ENCODE measurements around the gene ZNF862.

Gene ZNF862

DNA sequence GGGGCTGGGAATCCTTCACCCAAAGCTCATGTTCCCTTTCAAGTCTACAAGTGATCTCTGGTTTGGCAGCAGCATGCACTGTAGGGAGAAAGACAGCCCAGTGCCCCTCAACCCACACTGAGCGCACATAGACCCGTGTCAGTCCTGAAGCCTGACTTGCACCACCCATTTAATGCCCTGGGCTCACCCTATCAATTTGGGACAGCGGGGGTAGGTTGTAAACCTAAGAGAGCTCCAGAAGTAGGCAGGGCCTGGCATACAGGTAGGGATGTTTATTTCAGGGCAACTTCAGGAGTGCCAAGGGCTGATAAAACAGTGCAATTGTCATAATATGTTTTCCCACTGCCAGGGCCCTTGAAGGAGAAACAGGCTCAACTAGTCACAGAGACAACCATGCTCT, 32.1 kb downstream of the ZNF862 start:
- Mint-ChIP-seq H3K36me3 (ENCODE audit: low read depth) (peaks cover 10% of the 10 kb centered on the region), H3K9me3 (no peaks in the 10 kb centered on the region), H3K27me3 (no peaks in the 10 kb centered on the region), H3K27ac (peak overlapping the region; percentile 84), H3K4me1 (ENCODE audit: low read depth) (peaks cover 90% of the 10 kb centered on the region), H3K4me3 (peak overlapping the region; percentile 67)

GRCh38 chr7:149870701-149871483, 32.7 kb downstream of the ZNF862 start:
- Mint-ChIP-seq H3K36me3 (ENCODE audit: low read depth) (peaks cover 10% of the 10 kb centered on the region), H3K4me1 (ENCODE audit: low read depth) (peaks cover 90% of the 10 kb centered on the region), H3K9me3 (no peaks in the 10 kb centered on the region), H3K4me3 (peak overlapping the region; percentile 12), H3K27ac (peak overlapping the region; percentile 76), H3K27me3 (no peaks in the 10 kb centered on the region)

DNA sequence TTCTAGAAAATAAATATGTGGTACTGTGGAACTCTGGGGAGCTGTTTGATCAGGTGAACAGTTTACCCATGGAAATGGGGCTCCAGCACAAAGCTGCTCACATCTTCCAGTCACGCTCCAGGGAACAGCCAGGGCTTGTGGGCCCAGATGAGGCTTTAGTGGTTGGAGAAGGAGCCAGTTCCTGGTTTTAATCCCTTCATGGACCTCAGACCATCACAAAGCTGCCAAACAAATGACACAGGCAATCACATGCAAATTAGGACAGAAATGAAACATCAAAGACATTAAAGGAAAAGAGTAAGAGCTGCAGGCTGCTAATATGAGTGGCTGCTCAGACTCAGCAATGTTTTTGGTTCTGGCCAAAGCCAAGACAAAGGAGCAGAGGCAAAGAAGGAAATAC, 33.4 kb downstream of the ZNF862 start:
- peaks cover 12% of the 10 kb centered on the region for H3K36me3 Mint-ChIP-seq (ENCODE audit: low read depth)
- H3K9me3 Mint-ChIP-seq: no peaks in the 10 kb centered on the region
- peak overlapping the region; percentile 90 for H3K4me3 Mint-ChIP-seq
- peaks cover 83% of the 10 kb centered on the region for H3K4me1 Mint-ChIP-seq (ENCODE audit: low read depth)
- H3K27me3 Mint-ChIP-seq: no peaks in the 10 kb centered on the region
- H3K27ac Mint-ChIP-seq: peak overlapping the region; percentile 76

GRCh38 chr7:149872419-149873073, 34.4 kb downstream of the ZNF862 start:
- H3K4me1 Mint-ChIP-seq (ENCODE audit: low read depth): peaks cover 74% of the 10 kb centered on the region
- peak overlapping the region; percentile 92 for H3K27ac Mint-ChIP-seq
- H3K4me3 Mint-ChIP-seq: peak overlapping the region; percentile 90
- no peaks in the 10 kb centered on the region for H3K9me3 Mint-ChIP-seq
- no peaks in the 10 kb centered on the region for H3K27me3 Mint-ChIP-seq
- peaks cover 17% of the 10 kb centered on the region for H3K36me3 Mint-ChIP-seq (ENCODE audit: low read depth)

DNA sequence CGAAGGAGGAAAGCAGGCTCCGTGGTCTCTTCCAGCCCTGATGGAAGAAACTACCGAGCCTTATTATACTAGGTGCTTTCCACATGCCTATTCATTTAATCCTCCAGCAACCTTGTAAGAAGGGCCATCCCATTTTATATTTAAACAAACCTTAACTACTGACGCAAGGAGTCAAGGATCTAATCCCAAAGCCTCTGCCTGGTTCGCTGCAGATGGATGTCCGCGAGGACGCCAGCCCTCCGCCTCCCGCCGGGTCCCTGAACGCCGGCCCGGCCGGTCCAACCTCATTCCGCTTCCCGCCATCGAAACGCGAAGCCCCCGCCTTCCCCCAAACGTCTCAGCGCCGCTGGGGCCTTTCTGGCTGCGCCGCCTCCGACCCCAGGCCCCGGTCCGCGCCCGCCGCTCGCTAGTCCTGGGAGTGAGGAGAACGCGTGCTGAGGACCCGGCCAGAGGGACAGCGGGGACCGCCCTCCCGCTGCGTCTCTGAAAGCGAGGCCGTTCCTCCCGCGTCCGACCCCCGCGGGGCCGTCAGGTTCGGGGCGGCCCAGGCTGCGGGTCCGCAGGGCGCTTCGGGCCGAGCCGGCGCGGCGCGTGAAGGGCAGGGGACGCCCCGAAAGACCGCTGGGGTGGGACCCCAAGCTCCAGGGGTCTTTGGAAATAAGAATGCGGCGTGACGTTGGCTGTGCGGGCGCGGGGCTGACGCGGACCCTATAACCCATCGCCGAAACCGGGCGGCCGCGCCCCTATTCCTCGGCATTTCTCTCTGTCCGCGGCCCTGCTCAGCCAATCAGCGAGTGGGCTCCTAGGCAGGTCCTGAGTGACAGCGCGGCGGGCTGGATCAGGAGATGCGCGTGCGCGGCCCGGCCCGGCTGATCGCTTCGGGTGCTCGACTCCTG, 35.1 kb downstream of the ZNF862 start, which contains the start of gene ATP6V0E2:
ATP6V0E2 (plus strand) TSS at position 896 of the 896 bp plus-strand sequence. CDS start 97 bp downstream, outside the sequence.
- peaks cover 74% of the 10 kb centered on the region for H3K4me1 Mint-ChIP-seq (ENCODE audit: low read depth)
- peaks cover 24% of the 10 kb centered on the region for H3K36me3 Mint-ChIP-seq (ENCODE audit: low read depth)
- H3K27me3 Mint-ChIP-seq: no peaks in the 10 kb centered on the region
- H3K9me3 Mint-ChIP-seq: no peaks in the 10 kb centered on the region
- peak within 1 kb of the TSS; percentile 92 for H3K27ac Mint-ChIP-seq
- peak within 1 kb of the TSS; percentile 90 for H3K4me3 Mint-ChIP-seq

- Mint-ChIP-seq H3K27ac (peak overlapping the region; percentile 75), H3K36me3 (ENCODE audit: low read depth) (peaks cover 25% of the 10 kb centered on the region), H3K27me3 (no peaks in the 10 kb centered on the region), H3K4me3 (peak overlapping the region; percentile 90), H3K4me1 (ENCODE audit: low read depth) (peaks cover 68% of the 10 kb centered on the region), H3K9me3 (no peaks in the 10 kb centered on the region)
Measured at GRCh38 chr7:149873970-149874643, 35.9 kb downstream of the ZNF862 start.

GRCh38 chr7:149874644-149875028, 36.5 kb downstream of the ZNF862 start:
- H3K4me1 Mint-ChIP-seq (ENCODE audit: low read depth): peaks cover 62% of the 10 kb centered on the region
- H3K27ac Mint-ChIP-seq: peak overlapping the region; percentile 75
- H3K9me3 Mint-ChIP-seq: no peaks in the 10 kb centered on the region
- H3K27me3 Mint-ChIP-seq: no peaks in the 10 kb centered on the region
- peak overlapping the region; percentile 90 for H3K4me3 Mint-ChIP-seq
- H3K36me3 Mint-ChIP-seq (ENCODE audit: low read depth): peaks cover 23% of the 10 kb centered on the region

GRCh38 chr7:149875396-149875795, 37.2 kb downstream of the ZNF862 start:
- no peaks in the 10 kb centered on the region for H3K9me3 Mint-ChIP-seq
- H3K36me3 Mint-ChIP-seq (ENCODE audit: low read depth): peaks cover 20% of the 10 kb centered on the region
- H3K4me1 Mint-ChIP-seq (ENCODE audit: low read depth): peaks cover 55% of the 10 kb centered on the region
- H3K27ac Mint-ChIP-seq: no peak overlapping the region
- H3K4me3 Mint-ChIP-seq: peak overlapping the region; percentile 90
- H3K27me3 Mint-ChIP-seq: no peaks in the 10 kb centered on the region

- H3K4me3 Mint-ChIP-seq: no peak overlapping the region
- peaks cover 29% of the 10 kb centered on the region for H3K4me1 Mint-ChIP-seq (ENCODE audit: low read depth)
- no peaks in the 10 kb centered on the region for H3K9me3 Mint-ChIP-seq
- H3K36me3 Mint-ChIP-seq (ENCODE audit: low read depth): peaks cover 16% of the 10 kb centered on the region
- H3K27me3 Mint-ChIP-seq: no peaks in the 10 kb centered on the region
- no peak overlapping the region for H3K27ac Mint-ChIP-seq
Measured at GRCh38 chr7:149877890-149878522, 39.8 kb downstream of the ZNF862 start.

GRCh38 chr7:149878523-149878921, 40.3 kb downstream of the ZNF862 start:
- H3K4me1 Mint-ChIP-seq (ENCODE audit: low read depth): peaks cover 32% of the 10 kb centered on the region
- no peak overlapping the region for H3K4me3 Mint-ChIP-seq
- H3K9me3 Mint-ChIP-seq: no peaks in the 10 kb centered on the region
- H3K36me3 Mint-ChIP-seq (ENCODE audit: low read depth): peaks cover 16% of the 10 kb centered on the region
- no peaks in the 10 kb centered on the region for H3K27me3 Mint-ChIP-seq
- H3K27ac Mint-ChIP-seq: no peak overlapping the region

DNA sequence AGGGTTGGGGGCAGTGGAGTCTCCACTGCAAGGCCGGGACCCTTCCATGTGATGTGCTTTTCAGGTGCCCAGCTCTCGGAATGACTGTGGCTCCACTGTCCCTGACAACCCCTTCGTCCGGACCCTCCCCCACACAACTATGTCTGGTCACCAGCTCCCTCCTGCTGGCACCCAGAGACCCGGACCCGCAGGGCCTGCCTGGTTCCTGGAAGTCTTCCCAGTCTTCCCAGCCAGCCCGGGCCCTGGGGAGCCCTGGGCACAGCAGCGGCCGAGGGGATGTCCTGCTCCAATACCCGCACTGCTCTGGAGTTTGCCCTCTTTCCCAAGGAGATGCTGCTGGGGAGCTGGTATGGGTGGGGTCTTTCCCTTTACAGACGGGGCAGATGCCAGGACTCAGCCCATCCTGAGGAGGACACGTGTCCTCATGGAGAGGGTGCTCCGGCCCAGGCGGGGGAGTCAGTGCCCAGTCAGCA, 41.1 kb downstream of the ZNF862 start:
- no peak overlapping the region for H3K4me3 Mint-ChIP-seq
- H3K4me1 Mint-ChIP-seq (ENCODE audit: low read depth): peaks cover 30% of the 10 kb centered on the region
- H3K9me3 Mint-ChIP-seq: no peaks in the 10 kb centered on the region
- no peaks in the 10 kb centered on the region for H3K27me3 Mint-ChIP-seq
- H3K36me3 Mint-ChIP-seq (ENCODE audit: low read depth): peaks cover 16% of the 10 kb centered on the region
- H3K27ac Mint-ChIP-seq: no peak overlapping the region

- Mint-ChIP-seq H3K4me1 (ENCODE audit: low read depth) (peaks cover 23% of the 10 kb centered on the region), H3K27me3 (no peaks in the 10 kb centered on the region), H3K36me3 (ENCODE audit: low read depth) (peaks cover 16% of the 10 kb centered on the region), H3K27ac (no peak overlapping the region), H3K9me3 (no peaks in the 10 kb centered on the region), H3K4me3 (no peak overlapping the region)
Measured at GRCh38 chr7:149879766-149880637, 41.8 kb downstream of the ZNF862 start.

DNA sequence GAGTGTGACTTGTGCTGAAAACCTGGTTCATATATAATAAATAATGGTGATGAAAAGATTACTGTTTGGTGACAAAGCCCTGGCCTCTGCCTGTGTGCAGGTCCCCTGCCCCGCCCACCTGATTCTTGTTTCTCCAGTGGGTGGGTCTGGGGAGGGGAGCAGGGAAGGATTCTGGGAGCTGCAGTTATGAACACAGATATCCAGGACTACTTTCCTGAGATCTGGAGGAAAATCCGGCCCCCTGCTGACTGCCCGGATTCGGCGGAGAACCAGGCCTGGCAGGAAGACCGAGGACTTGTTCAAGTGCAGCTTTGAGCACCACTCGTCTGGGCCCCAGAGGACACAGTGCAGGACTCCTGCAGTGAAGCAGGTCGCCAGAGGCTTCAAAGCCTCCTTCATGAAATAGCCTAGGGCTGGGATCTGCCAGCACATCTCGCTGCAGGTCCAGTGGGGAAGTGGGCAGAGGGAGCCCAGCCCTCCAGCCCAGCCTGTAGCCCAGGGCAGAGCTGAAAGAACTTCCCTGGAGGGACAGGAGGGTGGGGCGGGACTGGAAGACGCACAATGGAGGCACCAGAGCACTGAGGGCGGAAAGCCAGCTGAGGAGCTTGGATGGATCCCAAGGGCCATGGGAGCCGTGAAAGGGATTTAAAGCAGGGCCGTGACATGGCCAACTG, 42.6 kb downstream of the ZNF862 start:
- H3K4me1 Mint-ChIP-seq (ENCODE audit: low read depth): peaks cover 15% of the 10 kb centered on the region
- no peak overlapping the region for H3K27ac Mint-ChIP-seq
- no peak overlapping the region for H3K4me3 Mint-ChIP-seq
- no peaks in the 10 kb centered on the region for H3K27me3 Mint-ChIP-seq
- H3K9me3 Mint-ChIP-seq: no peaks in the 10 kb centered on the region
- H3K36me3 Mint-ChIP-seq (ENCODE audit: low read depth): peaks cover 16% of the 10 kb centered on the region
